Measurements from ENCODE around the gene BATF3.
A peak's percentile ranks its signal among the peaks of the same experiment; 100 is the strongest.
"Not testable (repeated sequence)": the region's sequence is repeated elsewhere in the genome, so short reads cannot be mapped to it uniquely, and the experiment has no call there.

The BATF3 gene

DNA sequence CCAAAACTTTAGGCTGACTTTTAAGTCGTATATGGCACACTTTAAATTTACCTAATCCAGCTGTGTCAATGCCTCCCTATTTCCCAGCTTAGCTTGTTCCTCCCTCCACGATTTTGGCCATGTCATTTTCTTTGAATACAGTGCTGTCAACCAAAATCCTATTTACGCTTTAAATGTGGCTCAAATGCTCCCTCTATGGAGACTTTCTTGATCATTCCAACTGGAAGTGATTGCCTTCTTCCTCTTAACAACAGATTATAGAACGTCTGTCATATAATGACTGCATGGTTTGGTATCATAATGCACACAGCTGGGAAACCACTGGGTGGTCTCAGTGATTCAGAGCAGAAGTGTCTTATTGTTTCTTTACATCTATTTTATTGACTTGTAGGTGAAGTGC, 18.9 kb upstream of the BATF3 start:
- Mint-ChIP-seq H3K27me3 (peaks cover 14% of the 10 kb centered on the region), H3K36me3 (ENCODE audit: low read depth) (peaks cover 4% of the 10 kb centered on the region), H3K4me1 (peaks cover 38% of the 10 kb centered on the region), H3K27ac (no peak overlapping the region), H3K4me3 (no peak overlapping the region), H3K9me3 (no peaks in the 10 kb centered on the region)
- ATAC-seq (no peak), DNase-seq (no peak)

DNA sequence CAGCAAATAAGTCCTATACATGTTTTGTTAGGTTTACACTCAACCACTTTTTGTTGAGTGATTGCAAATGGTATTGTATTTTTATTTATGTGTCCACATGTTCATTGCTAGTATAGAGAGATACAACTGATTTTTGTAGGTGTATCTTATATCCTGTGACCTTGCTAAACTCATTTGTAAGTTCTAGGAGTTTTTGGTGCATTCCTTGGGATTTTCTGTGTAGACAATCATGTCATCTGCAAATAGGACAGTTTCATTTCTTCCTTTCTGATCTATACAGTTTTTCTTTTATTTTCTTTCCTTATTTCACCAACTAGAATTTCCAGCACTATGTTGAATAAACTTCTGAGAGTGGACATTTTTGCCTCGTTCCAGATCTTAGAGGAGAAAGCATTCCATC, 16.5 kb upstream of the BATF3 start:
- peaks cover 36% of the 10 kb centered on the region for H3K4me1 Mint-ChIP-seq
- H3K4me3 Mint-ChIP-seq, result no peak overlapping the region
- H3K27ac Mint-ChIP-seq, result no peak overlapping the region
- no peaks in the 10 kb centered on the region for H3K9me3 Mint-ChIP-seq
- H3K27me3 Mint-ChIP-seq, result peaks cover 14% of the 10 kb centered on the region
- DNase-seq (no peak), ATAC-seq (no peak)
- H3K36me3 Mint-ChIP-seq (ENCODE audit: low read depth), result no peaks in the 10 kb centered on the region

DNA sequence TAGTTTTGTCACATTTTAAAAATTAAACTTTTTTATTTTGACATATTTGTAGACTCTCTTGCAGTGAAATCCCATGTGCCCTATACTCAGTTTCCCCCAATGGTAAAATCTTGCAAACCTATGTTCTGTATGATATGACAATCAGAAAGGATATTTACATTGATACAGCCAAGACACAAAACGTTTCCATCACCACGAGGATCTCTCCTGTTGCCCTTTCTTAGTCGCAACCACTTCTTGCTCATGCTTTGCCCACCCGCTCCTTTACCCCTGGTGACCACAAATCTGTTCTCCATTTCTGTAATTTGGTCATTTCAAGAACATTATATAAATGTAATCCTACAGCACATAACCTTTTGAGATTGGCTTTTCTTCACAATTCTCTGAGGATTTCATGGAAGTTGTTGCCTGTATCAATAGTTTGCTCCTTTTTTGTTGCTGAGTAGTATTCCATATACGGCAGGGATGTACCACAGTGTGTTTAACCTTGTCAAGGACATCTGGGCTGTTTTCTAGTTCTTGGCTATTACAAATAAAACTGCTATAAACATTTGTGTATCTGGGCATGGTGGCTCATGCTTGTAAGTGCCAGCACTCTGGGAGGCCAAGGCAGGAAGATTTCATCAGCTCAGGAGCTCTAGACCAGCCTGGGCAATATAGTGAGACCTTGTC, 14.0 kb upstream of the BATF3 start:
- Mint-ChIP-seq H3K4me3 (no peak overlapping the region), H3K27ac (peak overlapping the region; percentile 70), H3K4me1 (peaks cover 33% of the 10 kb centered on the region), H3K36me3 (ENCODE audit: low read depth) (no peaks in the 10 kb centered on the region), H3K27me3 (peaks cover 13% of the 10 kb centered on the region), H3K9me3 (no peaks in the 10 kb centered on the region)
- DNase-seq (no peak), ATAC-seq (peak; percentile 35)

GRCh38 chr1:212712451-212713303, 13.0 kb upstream of the BATF3 start:
- DNase-seq (no peak), ATAC-seq (peak; percentile 85)
- Mint-ChIP-seq H3K27ac (peak overlapping the region; percentile 70), H3K4me1 (peaks cover 31% of the 10 kb centered on the region), H3K9me3 (no peaks in the 10 kb centered on the region), H3K4me3 (no peak overlapping the region), H3K27me3 (peaks cover 9% of the 10 kb centered on the region), H3K36me3 (ENCODE audit: low read depth) (no peaks in the 10 kb centered on the region)

- not testable (repeated sequence) for H3K4me3 Mint-ChIP-seq; H3K36me3 Mint-ChIP-seq (ENCODE audit: low read depth); ATAC-seq; H3K9me3 Mint-ChIP-seq; H3K27me3 Mint-ChIP-seq; DNase-seq
- H3K4me1 Mint-ChIP-seq, result peaks cover 31% of the 10 kb centered on the region
- peak overlapping the region; percentile 40 for H3K27ac Mint-ChIP-seq
These were observed 12.3 kb upstream of the BATF3 start for GRCh38 chr1:212711974-212712373.

- peaks cover 25% of the 10 kb centered on the region for H3K4me1 Mint-ChIP-seq
- DNase-seq (no peak), ATAC-seq (no peak)
- no peak overlapping the region for H3K27ac Mint-ChIP-seq
- H3K9me3 Mint-ChIP-seq, result no peaks in the 10 kb centered on the region
- H3K4me3 Mint-ChIP-seq, result no peak overlapping the region
- no peaks in the 10 kb centered on the region for H3K36me3 Mint-ChIP-seq (ENCODE audit: low read depth)
- H3K27me3 Mint-ChIP-seq, result no peaks in the 10 kb centered on the region
These were observed 10.9 kb upstream of the BATF3 start for GRCh38 chr1:212710566-212710965.

GRCh38 chr1:212703991-212704564, 4.4 kb upstream of the BATF3 start:
- Mint-ChIP-seq H3K4me3 (no peak overlapping the region), H3K4me1 (peaks cover 45% of the 10 kb centered on the region), H3K36me3 (ENCODE audit: low read depth) (no peaks in the 10 kb centered on the region), H3K9me3 (no peaks in the 10 kb centered on the region), H3K27ac (no peak overlapping the region), H3K27me3 (peaks cover 10% of the 10 kb centered on the region)
- ATAC-seq, result no peak
- no peak for DNase-seq

GRCh38 chr1:212702672-212703071, 3.0 kb upstream of the BATF3 start:
- no peak overlapping the region for H3K27ac Mint-ChIP-seq
- DNase-seq, result no peak
- no peak for ATAC-seq
- no peaks in the 10 kb centered on the region for H3K9me3 Mint-ChIP-seq
- H3K27me3 Mint-ChIP-seq, result peaks cover 12% of the 10 kb centered on the region
- peaks cover 57% of the 10 kb centered on the region for H3K4me1 Mint-ChIP-seq
- peaks cover 2% of the 10 kb centered on the region for H3K36me3 Mint-ChIP-seq (ENCODE audit: low read depth)
- peak overlapping the region; percentile 15 for H3K4me3 Mint-ChIP-seq

DNA sequence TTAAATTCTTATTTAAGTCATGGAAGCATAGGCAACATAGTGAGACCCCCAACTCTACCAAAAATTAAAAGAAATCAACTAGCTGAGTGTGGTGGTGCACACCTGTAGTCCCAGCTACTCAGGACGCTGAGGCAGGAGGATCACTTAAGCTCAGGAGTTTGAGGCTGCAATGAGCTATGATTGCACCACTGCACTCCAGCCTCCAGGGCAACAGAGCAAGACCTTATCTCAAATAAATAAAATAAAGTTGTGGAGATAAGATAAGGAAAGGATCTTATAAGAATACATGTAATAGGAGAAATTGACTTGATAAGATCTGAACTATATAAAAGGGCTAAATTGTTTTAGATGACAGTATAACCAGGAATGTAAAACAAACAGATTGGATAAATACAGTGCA, 2.3 kb upstream of the BATF3 start:
- no peak for DNase-seq
- H3K4me1 Mint-ChIP-seq, result peaks cover 65% of the 10 kb centered on the region
- H3K36me3 Mint-ChIP-seq (ENCODE audit: low read depth), result peaks cover 2% of the 10 kb centered on the region
- H3K4me3 Mint-ChIP-seq, result peak overlapping the region; percentile 89
- no peak for ATAC-seq
- H3K27me3 Mint-ChIP-seq, result peaks cover 12% of the 10 kb centered on the region
- no peak overlapping the region for H3K27ac Mint-ChIP-seq
- H3K9me3 Mint-ChIP-seq, result no peaks in the 10 kb centered on the region

DNA sequence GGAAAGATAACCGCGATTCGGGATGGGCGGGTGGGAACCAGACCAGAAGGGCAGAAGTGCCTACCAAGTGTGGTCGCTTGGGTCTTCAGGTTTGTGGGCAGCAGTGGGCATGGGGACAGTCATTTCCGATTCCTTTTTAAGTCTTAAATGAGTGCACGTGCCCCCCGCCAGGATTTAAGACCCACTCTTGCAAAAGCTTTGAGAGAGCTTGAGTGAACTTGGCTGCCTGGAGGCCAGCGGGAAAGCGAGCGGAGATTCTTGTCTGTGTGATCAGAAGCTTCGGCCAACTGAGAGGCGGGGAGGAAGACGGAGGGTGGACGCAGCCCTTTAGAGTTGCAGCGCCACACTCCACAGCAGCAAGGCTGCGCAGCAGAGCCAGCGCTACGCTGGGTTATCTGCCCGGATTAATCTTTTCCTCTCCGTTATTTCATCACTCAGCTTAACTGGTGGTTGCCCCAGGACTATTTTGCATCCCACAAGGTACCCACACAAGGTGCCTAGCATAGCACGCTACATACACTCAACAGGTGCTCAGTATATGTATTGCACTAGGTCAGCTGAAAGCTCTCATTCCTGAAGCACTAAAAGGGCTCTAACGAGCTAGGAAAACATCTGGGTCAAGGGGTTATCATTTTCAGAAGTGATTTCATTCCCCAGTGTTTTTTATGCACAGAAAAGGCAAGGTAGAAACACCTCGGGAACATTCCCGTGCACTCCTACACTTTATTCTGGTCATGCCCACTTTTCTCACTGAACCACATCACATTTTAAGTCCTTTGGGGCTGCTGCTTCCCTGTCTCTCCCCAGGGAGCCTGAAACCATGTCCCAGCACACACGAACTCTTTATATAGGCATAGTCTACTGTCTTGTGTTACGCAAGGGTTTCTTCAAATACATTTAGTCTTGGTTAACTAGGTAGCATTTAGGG, 1.5 kb upstream of the BATF3 start:
- H3K4me1 Mint-ChIP-seq, result peaks cover 70% of the 10 kb centered on the region
- peaks cover 6% of the 10 kb centered on the region for H3K36me3 Mint-ChIP-seq (ENCODE audit: low read depth)
- ATAC-seq (peak; percentile 41), DNase-seq (peak; percentile 50)
- peak overlapping the region; percentile 84 for H3K27ac Mint-ChIP-seq
- peak overlapping the region; percentile 89 for H3K4me3 Mint-ChIP-seq
- no peaks in the 10 kb centered on the region for H3K9me3 Mint-ChIP-seq
- H3K27me3 Mint-ChIP-seq, result peaks cover 12% of the 10 kb centered on the region

- Mint-ChIP-seq H3K36me3 (ENCODE audit: low read depth) (peaks cover 14% of the 10 kb centered on the region), H3K4me1 (peaks cover 70% of the 10 kb centered on the region)
- DNase-seq, result peak; percentile 78
These were observed 717 bp upstream of the BATF3 start for GRCh38 chr1:212700223-212700891.

DNA sequence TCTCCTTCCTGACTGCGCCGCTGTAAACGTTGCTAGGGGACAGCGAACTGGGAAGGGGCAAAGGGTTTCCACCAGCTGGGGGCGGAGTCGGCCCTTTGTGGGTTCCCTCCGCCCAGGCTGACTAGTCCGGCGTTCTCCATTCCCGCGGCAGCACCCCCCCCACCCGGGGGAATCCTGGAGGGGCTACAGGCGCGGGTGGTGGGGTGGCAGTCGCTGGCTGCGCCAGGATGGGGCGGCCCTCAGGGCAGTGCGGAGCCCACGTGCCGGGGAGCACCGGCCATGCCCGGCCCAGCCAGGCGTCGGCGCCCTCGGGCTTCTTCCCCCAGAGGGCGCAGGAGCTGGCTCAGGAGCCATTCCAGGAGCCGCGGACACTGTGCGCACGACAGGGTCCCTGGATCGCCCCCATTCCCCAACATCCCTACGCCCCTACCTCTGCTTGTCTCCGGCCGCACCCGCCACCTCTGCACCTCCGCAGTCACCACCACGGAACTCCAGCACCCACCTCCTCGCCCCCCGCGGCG, 476 bp downstream of the BATF3 start:
- Mint-ChIP-seq H3K4me1 (peaks cover 64% of the 10 kb centered on the region), H3K36me3 (ENCODE audit: low read depth) (peaks cover 23% of the 10 kb centered on the region), H3K4me3 (peak overlapping the region; percentile 89), H3K9me3 (no peaks in the 10 kb centered on the region), H3K27me3 (peaks cover 12% of the 10 kb centered on the region), H3K27ac (peak overlapping the region; percentile 84)
- peak; percentile 72 for DNase-seq
- ATAC-seq, result peak; percentile 71

More at GRCh38 chr1:212700223-212700891, 717 bp upstream of the BATF3 start:
- peak overlapping the region; percentile 89 for H3K4me3 Mint-ChIP-seq
- H3K9me3 Mint-ChIP-seq, result no peaks in the 10 kb centered on the region
- ATAC-seq, result peak; percentile 53
- H3K27ac Mint-ChIP-seq, result peak overlapping the region; percentile 84
- peaks cover 12% of the 10 kb centered on the region for H3K27me3 Mint-ChIP-seq

DNA sequence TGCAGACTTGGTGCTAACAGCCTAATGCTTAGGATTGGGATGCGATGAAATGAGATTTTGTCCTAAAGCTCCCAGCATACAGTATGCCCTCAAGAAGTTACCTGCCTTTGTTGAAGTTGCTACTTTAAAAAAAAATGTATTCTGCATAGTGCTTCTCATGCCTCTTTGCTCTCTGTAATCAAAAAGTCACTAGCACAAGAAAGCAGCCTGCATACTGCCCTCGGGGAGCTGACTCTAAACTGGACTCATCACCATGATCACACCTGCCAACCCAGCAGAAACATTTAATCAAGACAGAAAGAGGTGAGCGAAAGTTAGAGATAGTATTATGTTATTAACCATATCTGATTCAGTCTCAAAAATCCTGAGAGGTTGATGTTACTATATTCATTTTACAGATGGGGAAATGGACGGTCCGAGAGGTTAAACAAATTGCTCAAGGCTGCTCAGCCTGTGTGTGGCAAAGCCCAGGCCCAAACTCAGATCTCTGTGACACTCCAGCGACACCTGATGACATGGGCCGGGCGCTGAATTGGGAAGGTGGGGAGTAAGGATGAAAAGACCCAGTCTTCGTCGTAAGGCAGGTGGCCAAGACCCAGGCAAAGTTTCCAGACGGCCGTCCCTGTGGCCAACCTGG, 1.1 kb downstream of the BATF3 start:
- ATAC-seq (no peak), DNase-seq (no peak)
- H3K27ac Mint-ChIP-seq, result peak overlapping the region; percentile 84
- no peaks in the 10 kb centered on the region for H3K9me3 Mint-ChIP-seq
- H3K27me3 Mint-ChIP-seq, result peaks cover 12% of the 10 kb centered on the region
- H3K36me3 Mint-ChIP-seq (ENCODE audit: low read depth), result peaks cover 29% of the 10 kb centered on the region
- H3K4me1 Mint-ChIP-seq, result peaks cover 58% of the 10 kb centered on the region
- peak overlapping the region; percentile 89 for H3K4me3 Mint-ChIP-seq

All from activated naive CD8-positive, alpha-beta T cell treated with anti-CD3 and anti-CD28 coated beads, Interleukin-2, amount 50 U/mL, for 24 hours (primary cell).